Measurements from ENCODE around the gene SCNN1B.

DNA sequence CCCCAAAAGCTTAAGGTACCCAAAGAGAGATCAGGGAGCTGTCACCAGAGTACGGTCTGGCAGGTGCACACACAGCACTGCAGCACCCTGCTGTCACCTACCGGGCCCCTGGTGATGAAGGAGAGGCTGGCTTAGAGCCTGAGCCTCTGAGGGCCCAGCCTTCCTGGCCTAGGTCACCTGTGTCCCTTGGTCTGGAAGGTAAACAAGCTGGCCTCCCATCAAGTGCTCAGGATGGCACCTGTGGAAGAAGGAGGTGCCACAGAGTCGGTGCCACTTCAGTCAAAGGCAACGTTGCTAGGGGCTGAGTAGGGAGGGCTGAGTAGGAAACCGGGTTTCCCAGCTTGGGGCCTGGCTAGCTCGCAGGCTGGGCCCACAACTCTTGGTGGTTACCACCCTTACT, 80.2 kb downstream of the SCNN1B start:
- TF ChIP-seq, protein P1, sequence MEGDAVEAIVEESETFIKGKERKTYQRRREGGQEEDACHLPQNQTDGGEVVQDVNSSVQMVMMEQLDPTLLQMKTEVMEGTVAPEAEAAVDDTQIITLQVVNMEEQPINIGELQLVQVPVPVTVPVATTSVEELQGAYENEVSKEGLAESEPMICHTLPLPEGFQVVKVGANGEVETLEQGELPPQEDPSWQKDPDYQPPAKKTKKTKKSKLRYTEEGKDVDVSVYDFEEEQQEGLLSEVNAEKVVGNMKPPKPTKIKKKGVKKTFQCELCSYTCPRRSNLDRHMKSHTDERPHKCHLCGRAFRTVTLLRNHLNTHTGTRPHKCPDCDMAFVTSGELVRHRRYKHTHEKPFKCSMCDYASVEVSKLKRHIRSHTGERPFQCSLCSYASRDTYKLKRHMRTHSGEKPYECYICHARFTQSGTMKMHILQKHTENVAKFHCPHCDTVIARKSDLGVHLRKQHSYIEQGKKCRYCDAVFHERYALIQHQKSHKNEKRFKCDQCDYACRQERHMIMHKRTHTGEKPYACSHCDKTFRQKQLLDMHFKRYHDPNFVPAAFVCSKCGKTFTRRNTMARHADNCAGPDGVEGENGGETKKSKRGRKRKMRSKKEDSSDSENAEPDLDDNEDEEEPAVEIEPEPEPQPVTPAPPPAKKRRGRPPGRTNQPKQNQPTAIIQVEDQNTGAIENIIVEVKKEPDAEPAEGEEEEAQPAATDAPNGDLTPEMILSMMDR (IDR thresholded peaks at IDR 0.05): no peak
- no peak for TF ChIP-seq POLR2A (IDR thresholded peaks at IDR 0.05)
- TF ChIP-seq POLR2AphosphoS5 (IDR thresholded peaks at IDR 0.05): no peak

All from breast epithelium (tissue), 3 donors.